ENCODE data around the gene AFF3. TPM values are rescaled to one million over a fixed set of nuclear protein-coding genes. Genes with fewer than 3 reads are reported as not detected.

The AFF3 gene
- total and polyA plus RNA-seq, 2 of the 8 experiments (the other 6 are each of a cell fraction or from before 2014, with no cell fraction given) = 0.27 to 3.0 TPM

DNA sequence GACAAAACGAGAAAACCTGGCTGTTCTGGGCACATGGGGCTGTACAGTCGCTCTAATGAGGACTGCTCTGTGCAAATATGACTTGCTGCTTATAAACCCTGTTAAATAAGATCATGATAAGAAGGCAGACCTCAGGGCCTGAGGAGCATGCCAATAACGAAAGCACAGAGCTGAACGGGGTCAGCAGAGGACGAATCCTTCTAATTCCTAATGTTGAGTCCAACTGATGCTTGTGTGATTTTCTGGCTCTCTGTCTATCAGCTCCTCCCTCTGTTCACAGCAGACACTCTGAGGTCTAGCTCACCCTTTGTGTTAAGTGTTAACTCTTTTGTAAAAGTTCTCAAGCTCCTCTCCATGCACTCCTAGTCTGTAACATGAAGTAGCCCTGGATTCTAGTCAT lies 485.4 kb downstream of the AFF3 start:
- Histone ChIP-seq H3K14ac (ENCODE audit: insufficient read length) (no peak overlapping the region), H3K27ac (ENCODE audit: low read depth, low read length) (no peak overlapping the region), H2BK120ac (replicated peaks; ENCODE audit: low read depth, low read length) (no peak overlapping the region), H2BK20ac (ENCODE audit: low read length) (no peak overlapping the region), H3K79me2 (ENCODE audit: control insufficient read depth in 1 of 2, insufficient read depth in 2 of 2, low read length in 2 of 2) (no peaks in the 10 kb centered on the region), H4K8ac (ENCODE audit: extremely low read depth, insufficient read depth, low read length) (no peak overlapping the region), H3K4ac (replicated peaks; ENCODE audit: insufficient read length, low read depth, low read length) (no peak overlapping the region), H3K36me3 (ENCODE audit: control insufficient read depth in 2 of 4, insufficient read depth in 4 of 4, low read length in 3 of 4) (no peaks in the 10 kb centered on the region), H3K9ac (replicated peaks in 1 of 4; ENCODE audit: extremely low read depth in 1 of 4, low read depth in 3 of 4, low read length in 3 of 4) (no peak overlapping the region), H3K4me1 (replicated peaks in 1 of 4; ENCODE audit: control insufficient read depth in 3 of 4, insufficient read depth in 4 of 4, low read length in 3 of 4) (peaks cover 0 to 12% (median 8%) of the 10 kb centered on the region in 4 experiments; a peak in 4 of 7 replicates), H3K27me3 (replicated peaks in 1 of 4; ENCODE audit: control insufficient read depth in 3 of 4, extremely low read depth in 1 of 4, insufficient read depth in 3 of 4, low read length in 3 of 4) (no peaks in the 10 kb centered on the region; a peak in 1 of 7 replicates), H3K4me3 (ENCODE audit: extremely low read depth in 1 of 4, insufficient read depth in 2 of 4, low read depth in 3 of 4, low read length in 4 of 4) (no peak overlapping the region), H2BK12ac (ENCODE audit: low read depth, low read length) (no peak overlapping the region), H3K79me1 (ENCODE audit: low read depth, low read length) (no peaks in the 10 kb centered on the region; the same call in 1 of the 2 replicates), H2BK5ac (ENCODE audit: low read depth, low read length) (no peak overlapping the region), H4K91ac (replicated peaks; ENCODE audit: insufficient read length, low read length) (no peak overlapping the region), H4K5ac (ENCODE audit: insufficient read length, low read depth, low read length) (no peak overlapping the region), H2AK5ac (ENCODE audit: low read depth, low read length) (no peak overlapping the region), H3K9me3 (ENCODE audit: insufficient read depth in 2 of 2, low read depth in 1 of 2, low read length in 1 of 2) (no peaks in the 10 kb centered on the region), H2AFZ (ENCODE audit: low read length) (no peak overlapping the region), H3K4me2 (ENCODE audit: insufficient read depth in 1 of 2, low read depth in 2 of 2, low read length in 2 of 2) (no peak overlapping the region), H3K56ac (replicated peaks; ENCODE audit: insufficient read length, low read depth, low read length) (no peak overlapping the region), H3K23ac (ENCODE audit: insufficient read length) (no peak overlapping the region), H2BK15ac (ENCODE audit: low read length) (no peak overlapping the region), H4K20me1 (replicated peaks in 1 of 2; ENCODE audit: control insufficient read depth in 1 of 2, insufficient read depth in 2 of 2, low read length in 2 of 2) (no peaks in the 10 kb centered on the region), H3K18ac (ENCODE audit: extremely low read depth, low read length) (no peak overlapping the region), H3K23me2 (ENCODE audit: low read depth, low read length) (no peaks in the 10 kb centered on the region)
- ChIA-PET CTCF (ENCODE audit: partially characterized antibody) (interaction anchor here (1.6 kb wide), 2 partner anchors 9 to 98 kb away, joined by 3 to 5 read pairs; no protein-coding TSS in a partner anchor), POLR2A (ENCODE audit: partially characterized antibody) (no interaction called here)
- 89% methylated on average over 5 of the region's 5 CpGs; no CpG with 5 or more reads in 1 of the 2 experiments for WGBS, 2 experiments (ENCODE audit: extremely low coverage in 1 of 2, insufficient coverage in 1 of 2, insufficient read length in 1 of 2, insufficient replicate concordance in 2 of 2, low coverage in 1 of 2, low lambda C conversion rate in 2 of 2, missing lambda C conversion rate in 1 of 2)
- FAIRE-seq = no peak
- no peak for DNase-seq (ENCODE audit: low read depth in 1 of 2, low spot score in 2 of 2)
- TF ChIP-seq KDM4A (IDR thresholded peaks at IDR 0.05; ENCODE audit: low read depth, low read length, severe bottlenecking) = no peak
- TF ChIP-seq RBBP5 (IDR thresholded peaks at IDR 0.05; ENCODE audit: borderline replicate concordance, low read depth, low read length) = no peak
- no peak for TF ChIP-seq TCF12 (IDR thresholded peaks at IDR 0.05; ENCODE audit: low read depth, low read length)
- no peak for TF ChIP-seq GABPA (IDR thresholded peaks at IDR 0.05; ENCODE audit: borderline replicate concordance, insufficient read depth, low read length)
- no peak for TF ChIP-seq POLR2AphosphoS5 (IDR thresholded peaks at IDR 0.05; ENCODE audit: low read depth, low read length)
- TF ChIP-seq HDAC2 (IDR thresholded peaks at IDR 0.05; ENCODE audit: borderline replicate concordance in 1 of 2, low read depth in 2 of 2, low read length in 2 of 2) = no peak
- no peak for TF ChIP-seq SAP30 (IDR thresholded peaks at IDR 0.05; ENCODE audit: insufficient read depth, insufficient replicate concordance, low read length)
- TF ChIP-seq TAF7 (optimal IDR thresholded peaks at IDR 0.05; ENCODE audit: borderline replicate concordance, low read depth, low read length) = no peak
- TF ChIP-seq GTF2F1 (IDR thresholded peaks at IDR 0.05; ENCODE audit: borderline replicate concordance, low read depth, low read length) = no peak
- TF ChIP-seq EGR1 (IDR thresholded peaks at IDR 0.05; ENCODE audit: borderline replicate concordance, low read depth, low read length) = no peak
- no peak for TF ChIP-seq FOSL1 (IDR thresholded peaks at IDR 0.05; ENCODE audit: insufficient read depth, low read depth, low read length)
- no peak for TF ChIP-seq NRF1 (IDR thresholded peaks at IDR 0.05; ENCODE audit: low read depth, low read length)
- no peak for TF ChIP-seq BCL11A (IDR thresholded peaks at IDR 0.05; ENCODE audit: low read depth in 2 of 2, low read length in 2 of 2)
- no peak for TF ChIP-seq TBP (IDR thresholded peaks at IDR 0.05; ENCODE audit: low read depth, low read length)
